ENCODE measurements around the gene APOO.

GRCh38 chrX:23939203-23939602 is 31.5 kb upstream of the APOO start:
- TF ChIP-seq, protein P1, sequence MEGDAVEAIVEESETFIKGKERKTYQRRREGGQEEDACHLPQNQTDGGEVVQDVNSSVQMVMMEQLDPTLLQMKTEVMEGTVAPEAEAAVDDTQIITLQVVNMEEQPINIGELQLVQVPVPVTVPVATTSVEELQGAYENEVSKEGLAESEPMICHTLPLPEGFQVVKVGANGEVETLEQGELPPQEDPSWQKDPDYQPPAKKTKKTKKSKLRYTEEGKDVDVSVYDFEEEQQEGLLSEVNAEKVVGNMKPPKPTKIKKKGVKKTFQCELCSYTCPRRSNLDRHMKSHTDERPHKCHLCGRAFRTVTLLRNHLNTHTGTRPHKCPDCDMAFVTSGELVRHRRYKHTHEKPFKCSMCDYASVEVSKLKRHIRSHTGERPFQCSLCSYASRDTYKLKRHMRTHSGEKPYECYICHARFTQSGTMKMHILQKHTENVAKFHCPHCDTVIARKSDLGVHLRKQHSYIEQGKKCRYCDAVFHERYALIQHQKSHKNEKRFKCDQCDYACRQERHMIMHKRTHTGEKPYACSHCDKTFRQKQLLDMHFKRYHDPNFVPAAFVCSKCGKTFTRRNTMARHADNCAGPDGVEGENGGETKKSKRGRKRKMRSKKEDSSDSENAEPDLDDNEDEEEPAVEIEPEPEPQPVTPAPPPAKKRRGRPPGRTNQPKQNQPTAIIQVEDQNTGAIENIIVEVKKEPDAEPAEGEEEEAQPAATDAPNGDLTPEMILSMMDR (IDR thresholded peaks at IDR 0.05; ENCODE audit: poor library complexity, severe bottlenecking), result no peak
- no peak for TF ChIP-seq EZH2 (IDR thresholded peaks at IDR 0.05; ENCODE audit: borderline replicate concordance, insufficient read depth, low read length, poor library complexity, severe bottlenecking)

All from neural cell (in vitro differentiated cells).